GM12891 (cell line): Measurements from ENCODE around the gene GABPB1.
A peak's percentile ranks its signal among the peaks of the same experiment; 100 is the strongest.

Source experiments
- DNase-seq: peaks from one replicate; pipeline ENCODE4 v3.0.0; 2011; ENCODE audit warnings: low spot score; ENCODE audit not compliant: insufficient read length
- FAIRE-seq: peaks from 2 replicates; lab custom pipeline; 2011; peaks lifted over from hg19 to GRCh38; lab: Jason Lieb, UNC
- PAX5 ChIP-seq: IDR thresholded peaks from 2 replicates; pipeline ENCODE4 v1.6.1; 2011; ENCODE audit warnings: low read length, moderate library complexity, mild to moderate bottlenecking; ENCODE audit not compliant: insufficient read depth, severe bottlenecking
- POLR2A ChIP-seq: IDR thresholded peaks from 2 replicates; pipeline ENCODE4 v1.6.1; 2011; ENCODE audit warnings: low read depth, low read length, control low read depth
- POLR2AphosphoS5 ChIP-seq: IDR thresholded peaks from 2 replicates; pipeline ENCODE4 v1.6.1; 2011; ENCODE audit warnings: low read depth, low read length, control low read depth
- POU2F2 ChIP-seq: IDR thresholded peaks from 2 replicates; pipeline ENCODE4 v1.6.1; 2011; ENCODE audit warnings: low read depth, mild to moderate bottlenecking, control low read depth, low read length, moderate library complexity
- SPI1 ChIP-seq: IDR thresholded peaks from 2 replicates; pipeline ENCODE4 v1.6.1; 2011; ENCODE audit warnings: low read depth, low read length, control low read depth
- TAF1 ChIP-seq: IDR thresholded peaks from 2 replicates; pipeline ENCODE4 v1.6.1; 2011; ENCODE audit warnings: low read depth, low read length, control low read depth

The GABPB1 gene

GRCh38 chr15:50259276-50259675 lies 95.7 kb downstream of the GABPB1 start:
- FAIRE-seq (no peak), DNase-seq (no peak)
- TF ChIP-seq SPI1 = no peak
- TF ChIP-seq POLR2A = no peak
- no peak for TF ChIP-seq POLR2AphosphoS5
- no peak for TF ChIP-seq POU2F2
- TF ChIP-seq TAF1 = no peak
- no peak for TF ChIP-seq PAX5

DNA sequence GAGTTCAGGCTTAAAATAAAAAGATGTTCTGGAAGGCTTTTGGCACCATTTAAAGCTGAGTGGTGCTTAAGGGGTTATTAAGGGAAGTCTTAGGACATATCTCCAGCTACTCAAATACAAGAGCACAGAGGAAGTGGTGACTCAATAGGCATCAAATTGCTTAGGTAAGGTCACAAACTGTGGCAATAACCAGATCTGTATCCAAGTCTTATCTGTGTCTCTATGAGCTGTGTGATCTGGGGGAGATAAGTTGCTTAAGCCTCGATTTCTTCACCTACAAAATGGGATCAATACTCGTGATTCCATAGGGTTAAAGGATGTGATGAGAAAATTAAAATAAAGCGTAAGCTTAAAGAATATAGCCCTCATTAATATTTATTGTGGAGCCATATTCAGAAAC lies 97.1 kb downstream of the GABPB1 start:
- no peak for DNase-seq
- FAIRE-seq = no peak
- peak; percentile 19; the same call in 1 of the 2 replicates for TF ChIP-seq SPI1
- TF ChIP-seq POLR2A = no peak
- no peak for TF ChIP-seq POU2F2
- TF ChIP-seq PAX5 = no peak
- no peak for TF ChIP-seq TAF1

DNA sequence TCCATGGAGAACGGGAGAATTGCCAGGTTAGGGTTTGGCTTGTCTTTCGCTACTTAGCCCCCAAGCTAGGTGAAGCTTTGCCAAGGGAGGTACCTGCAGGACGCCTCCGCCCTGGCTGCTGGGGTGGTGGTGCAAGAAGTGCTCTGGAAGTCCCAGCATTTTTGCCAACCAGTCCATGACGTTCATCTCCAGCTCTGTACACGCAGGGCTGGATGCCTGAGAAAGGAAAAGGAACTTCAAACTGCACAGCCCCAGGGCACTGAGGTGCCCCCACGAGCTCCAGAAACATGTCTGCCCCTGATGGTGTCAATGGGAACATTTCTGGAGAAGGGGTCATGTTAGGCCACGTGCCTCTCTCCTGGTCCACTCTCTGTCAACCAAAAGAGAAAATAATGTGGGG lies 97.7 kb downstream of the GABPB1 start:
- FAIRE-seq (no peak), DNase-seq (no peak)
- TF ChIP-seq POLR2AphosphoS5 = no peak
- no peak for TF ChIP-seq PAX5
- TF ChIP-seq SPI1 = no peak
- no peak for TF ChIP-seq POLR2A
- TF ChIP-seq POU2F2 = no peak
- TF ChIP-seq TAF1 = no peak

DNA sequence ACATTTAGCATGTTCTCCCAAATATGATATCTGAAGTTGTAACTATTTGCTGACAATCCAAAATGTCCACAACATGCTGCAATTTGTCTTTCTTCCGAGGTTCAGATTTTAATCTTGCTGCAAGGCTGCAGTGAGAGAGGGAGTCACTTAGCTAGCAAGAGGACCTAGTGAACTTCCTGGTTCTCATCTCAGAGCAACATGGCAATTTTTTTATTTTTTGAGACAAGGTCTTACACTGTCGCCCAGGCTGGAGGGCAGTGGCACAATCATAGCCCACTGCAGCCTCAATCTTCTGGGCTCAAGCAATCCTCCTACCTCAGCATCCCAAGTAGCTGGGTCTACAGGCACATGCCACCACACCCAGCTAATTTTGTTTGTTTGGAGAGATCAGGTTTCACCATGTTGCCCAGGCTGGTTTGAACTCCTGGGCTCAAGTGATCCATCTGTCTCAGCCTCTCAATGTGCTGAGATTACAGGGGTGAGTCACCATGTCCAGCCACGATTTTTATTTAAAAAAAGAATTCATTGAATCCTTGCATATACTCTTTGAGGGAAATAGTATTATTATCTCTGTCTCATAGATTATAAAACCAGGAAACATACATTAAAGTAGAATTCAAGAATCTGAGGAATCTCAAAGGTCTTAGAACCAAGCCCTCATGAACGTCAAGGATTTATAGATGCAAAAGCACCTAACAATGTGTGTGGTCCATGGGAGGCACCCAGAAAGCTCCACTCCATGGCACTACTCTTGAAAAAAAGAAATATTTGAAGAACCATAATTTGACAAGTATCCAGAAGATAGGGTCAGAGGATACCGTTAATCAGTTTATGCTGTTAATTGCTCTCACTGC lies 98.6 kb downstream of the GABPB1 start:
- TF ChIP-seq POLR2A (no peak), POU2F2 (no peak), SPI1 (no peak), TAF1 (no peak), PAX5 (no peak)
- DNase-seq (no peak), FAIRE-seq (no peak)

DNA sequence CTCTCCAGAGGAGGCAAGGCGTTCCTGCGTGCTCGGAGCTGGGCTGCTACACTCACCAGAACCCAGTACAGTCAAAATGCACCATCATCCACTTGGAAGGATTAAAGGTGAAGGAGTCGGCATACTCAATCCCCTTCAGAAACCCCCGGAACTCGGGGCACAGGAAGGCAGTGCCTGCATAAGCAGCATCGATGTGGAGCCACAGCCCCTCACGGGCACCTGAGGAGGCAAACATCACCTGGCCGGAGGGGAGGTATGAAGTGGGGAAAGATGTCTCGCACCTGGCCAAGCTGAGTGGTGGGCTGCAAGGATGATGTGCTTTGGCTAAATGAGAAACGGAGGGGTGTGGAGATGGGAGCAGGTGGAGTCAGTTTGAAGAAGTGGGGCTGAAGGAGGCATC lies 102.4 kb downstream of the GABPB1 start:
- no peak for DNase-seq
- no peak for TF ChIP-seq SPI1
- no peak for TF ChIP-seq POU2F2
- no peak for TF ChIP-seq TAF1
- no peak for TF ChIP-seq POLR2A
- no peak for TF ChIP-seq PAX5
- no peak for TF ChIP-seq POLR2AphosphoS5
- no peak for FAIRE-seq

- FAIRE-seq (no peak), DNase-seq (no peak)
- no peak for TF ChIP-seq PAX5
- TF ChIP-seq POLR2AphosphoS5 = no peak
- no peak for TF ChIP-seq SPI1
- TF ChIP-seq TAF1 = no peak
- TF ChIP-seq POU2F2 = no peak
- TF ChIP-seq POLR2A = no peak
Measured at GRCh38 chr15:50251638-50252182, 103.3 kb downstream of the GABPB1 start.

DNA sequence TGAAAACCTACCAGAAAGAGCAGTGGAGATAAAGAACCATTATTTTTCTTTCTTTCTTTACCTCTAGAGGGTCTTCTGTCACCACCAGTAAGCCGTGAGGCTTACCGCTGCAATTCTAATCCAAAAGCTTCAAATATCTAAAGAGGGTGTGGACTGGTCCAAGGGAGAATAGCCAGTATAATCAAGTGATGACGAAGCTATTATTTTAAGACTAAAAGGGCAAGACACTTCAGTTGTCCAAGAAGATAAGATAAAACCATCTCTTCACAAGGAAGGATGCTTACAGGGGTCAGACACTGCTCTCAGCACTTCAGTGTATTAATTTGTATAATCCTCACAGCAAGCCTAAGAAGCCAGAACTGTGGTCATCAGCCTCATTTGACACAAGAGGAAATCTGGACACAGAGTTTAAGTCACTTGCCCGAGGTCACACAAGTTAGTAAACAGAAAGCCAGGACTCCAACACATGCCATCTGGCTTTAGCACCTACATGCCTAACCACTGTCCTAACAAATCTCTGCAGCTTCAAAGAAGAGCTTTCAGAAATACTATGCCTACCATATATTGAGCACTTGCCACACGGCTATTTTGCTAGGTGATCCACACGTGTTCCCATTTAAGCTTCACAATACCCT lies 104.1 kb downstream of the GABPB1 start:
- TF ChIP-seq PAX5 = no peak
- no peak for TF ChIP-seq TAF1
- no peak for TF ChIP-seq SPI1
- TF ChIP-seq POU2F2 = no peak
- TF ChIP-seq POLR2A = no peak
- TF ChIP-seq POLR2AphosphoS5 = no peak
- DNase-seq = no peak
- no peak for FAIRE-seq

GRCh38 chr15:50249704-50250103 lies 105.3 kb downstream of the GABPB1 start:
- TF ChIP-seq POLR2AphosphoS5 = no peak
- DNase-seq = no peak
- no peak for FAIRE-seq

GRCh38 chr15:50248994-50249582 lies 105.9 kb downstream of the GABPB1 start:
- DNase-seq = no peak
- no peak for TF ChIP-seq TAF1
- TF ChIP-seq SPI1 = no peak
- TF ChIP-seq POLR2AphosphoS5 = no peak
- no peak for TF ChIP-seq POLR2A
- TF ChIP-seq POU2F2 = no peak
- no peak for TF ChIP-seq PAX5
- no peak for FAIRE-seq
